HEK293 (cell line): ENCODE data around the gene ZSCAN26.
"Not testable (repeated sequence)": the region's sequence is repeated elsewhere in the genome, so short reads cannot be mapped to it uniquely, and the experiment has no call there.

Source experiments
- CTCF ChIA-PET: fragments of 350-600 bp; formaldehyde crosslinking; extraction: SDS; loops from one replicate; lab custom pipeline; 2021; ENCODE audit warnings: antibody characterized with exemption; lab: Yijun Ruan, JAX
- POLR2A ChIA-PET: fragments of 300-600 bp; formaldehyde crosslinking; extraction: SDS; loops from one replicate; lab custom pipeline; 2020; ENCODE audit warnings: antibody characterized with exemption, inconsistent platforms; lab: Yijun Ruan, JAX
- H3K27ac ChIP-seq: fragments of 200-500 bp; sonication (Bioruptor generic); 2 replicates; pipeline ENCODE4 v1.5.1; 2014; ENCODE audit warnings: low read depth, low read length, control low read depth, inconsistent platforms; ENCODE audit errors: extremely low read depth
- H3K36me3 ChIP-seq, 2 experiments: fragments of 200-500 bp in 1 of 2; sonication (Bioruptor generic) in 1 of 2; 1 replicate in 1 of 2; 2 replicates in 1 of 2; pipeline ENCODE4 v1.5.1; 2014 to 2017; ENCODE audit warnings: inconsistent platforms in 2 of 2, low read length in 2 of 2; ENCODE audit not compliant: control insufficient read depth in 2 of 2, insufficient read depth in 1 of 2
- H3K4me1 ChIP-seq: fragments of 200-500 bp; sonication (Bioruptor generic); 2 replicates; pipeline ENCODE4 v1.5.1; 2014; ENCODE audit warnings: mild to moderate bottlenecking, low read length, inconsistent platforms; ENCODE audit not compliant: control insufficient read depth, insufficient read depth
- H3K4me3 ChIP-seq: 2 replicates; pipeline ENCODE4 v1.5.1; 2011; ENCODE audit warnings: low read depth, mild to moderate bottlenecking, control low read depth, low read length, moderate library complexity
- H3K9me3 ChIP-seq: fragments of 200-500 bp; sonication (Bioruptor generic); 2 replicates; pipeline ENCODE4 v1.5.1; 2014; ENCODE audit warnings: low read depth, low read length, inconsistent platforms; ENCODE audit not compliant: control insufficient read depth, insufficient read depth
- ELK4 ChIP-seq: IDR thresholded peaks from 2 replicates; pipeline ENCODE4 v1.6.1; 2011; ENCODE audit warnings: mild to moderate bottlenecking, low read depth, low read length, borderline replicate concordance
- GLIS2 ChIP-seq: fragments of 450-650 bp; formaldehyde crosslinking; IDR thresholded peaks from 2 replicates; pipeline ENCODE4 v1.5.1; 2016; ENCODE audit warnings: missing biosample characterization, missing genetic modification characterization
- HOXD13 ChIP-seq: sonication (generic); formaldehyde crosslinking; IDR thresholded peaks from 2 replicates; pipeline ENCODE4 v1.8.0; 2022; ENCODE audit warnings: missing genetic modification reagents, borderline replicate concordance
- KLF9 ChIP-seq: fragments of 450-650 bp; formaldehyde crosslinking; IDR thresholded peaks from 2 replicates; pipeline ENCODE4 v1.5.1; 2016; ENCODE audit warnings: missing biosample characterization, missing genetic modification characterization, low read depth
- MZF1 ChIP-seq: fragments of 450-650 bp; formaldehyde crosslinking; IDR thresholded peaks from 2 replicates; pipeline ENCODE4 v1.5.1; 2017; ENCODE audit warnings: missing biosample characterization, missing genetic modification characterization, borderline replicate concordance
- ZBTB10 ChIP-seq: fragments of 450-650 bp; formaldehyde crosslinking; IDR thresholded peaks from 2 replicates; pipeline ENCODE4 v1.5.1; 2016; ENCODE audit warnings: missing biosample characterization, missing genetic modification characterization
- ZBTB7A ChIP-seq: fragments of 450-650 bp; formaldehyde crosslinking; IDR thresholded peaks from 2 replicates; pipeline ENCODE4 v1.5.1; 2016; ENCODE audit warnings: low read depth, missing biosample characterization, missing genetic modification characterization
- ZIC2 ChIP-seq: fragments of 450-650 bp; formaldehyde crosslinking; IDR thresholded peaks from 2 replicates; pipeline ENCODE4 v1.5.1; 2016; ENCODE audit warnings: missing biosample characterization, missing genetic modification characterization
- ZNF114 ChIP-seq: fragments of 450-650 bp; formaldehyde crosslinking; IDR thresholded peaks from 2 replicates; pipeline ENCODE4 v1.5.0; 2017; ENCODE audit warnings: missing biosample characterization, missing genetic modification characterization
- ZNF133 ChIP-seq: fragments of 450-650 bp; formaldehyde crosslinking; IDR thresholded peaks from 2 replicates; pipeline ENCODE4 v1.5.1; 2016; ENCODE audit warnings: missing biosample characterization, missing genetic modification characterization
- ZNF16 ChIP-seq: fragments of 450-650 bp; formaldehyde crosslinking; IDR thresholded peaks from 2 replicates; pipeline ENCODE4 v1.5.1; 2016; ENCODE audit warnings: low read depth, missing biosample characterization, missing genetic modification characterization
- ZNF184 ChIP-seq: fragments of 450-650 bp; IDR thresholded peaks from 2 replicates; pipeline ENCODE4 v1.5.1; 2018; ENCODE audit warnings: missing biosample characterization, mild to moderate bottlenecking, missing genetic modification characterization
- ZNF24 ChIP-seq: fragments of 450-650 bp; formaldehyde crosslinking; IDR thresholded peaks from 2 replicates; pipeline ENCODE4 v1.5.1; 2016; ENCODE audit warnings: missing biosample characterization, missing genetic modification characterization
- ZNF560 ChIP-seq: fragments of 450-650 bp; formaldehyde crosslinking; IDR thresholded peaks from 2 replicates; pipeline ENCODE4 v1.5.1; 2017; ENCODE audit warnings: missing biosample characterization, missing genetic modification characterization, borderline replicate concordance
- ZNF629 ChIP-seq: fragments of 450-650 bp; formaldehyde crosslinking; IDR thresholded peaks from 2 replicates; pipeline ENCODE4 v1.5.1; 2017; ENCODE audit warnings: missing biosample characterization, missing genetic modification characterization
- ZNF664 ChIP-seq: fragments of 450-650 bp; formaldehyde crosslinking; IDR thresholded peaks from 2 replicates; pipeline ENCODE4 v1.5.1; 2016; ENCODE audit warnings: missing biosample characterization, missing genetic modification characterization
- ZNF677 ChIP-seq: fragments of 450-650 bp; IDR thresholded peaks from 2 replicates; pipeline ENCODE4 v1.5.0; 2018; ENCODE audit warnings: missing biosample characterization, mild to moderate bottlenecking, missing genetic modification characterization, moderate library complexity
- ZNF768 ChIP-seq: fragments of 450-650 bp; formaldehyde crosslinking; IDR thresholded peaks from 2 replicates; pipeline ENCODE4 v1.5.1; 2018; ENCODE audit warnings: missing biosample characterization, mild to moderate bottlenecking, missing genetic modification characterization
- TF ChIP-seq, protein P1 (sequence below): sonication (generic); formaldehyde crosslinking; IDR thresholded peaks from 2 replicates; pipeline ENCODE4 v1.8.1; 2022; ENCODE audit warnings: mild to moderate bottlenecking, moderate library complexity, missing genetic modification reagents
- TF ChIP-seq, protein P2 (sequence below): fragments of 450-650 bp; formaldehyde crosslinking; IDR thresholded peaks from 2 replicates; pipeline ENCODE4 v1.5.1; 2016; ENCODE audit warnings: missing biosample characterization, missing genetic modification characterization
- TF ChIP-seq, protein P3 (sequence below): fragments of 450-650 bp; formaldehyde crosslinking; IDR thresholded peaks from 2 replicates; pipeline ENCODE4 v1.5.1; 2016; ENCODE audit warnings: missing biosample characterization, missing genetic modification characterization

Gene ZSCAN26

DNA sequence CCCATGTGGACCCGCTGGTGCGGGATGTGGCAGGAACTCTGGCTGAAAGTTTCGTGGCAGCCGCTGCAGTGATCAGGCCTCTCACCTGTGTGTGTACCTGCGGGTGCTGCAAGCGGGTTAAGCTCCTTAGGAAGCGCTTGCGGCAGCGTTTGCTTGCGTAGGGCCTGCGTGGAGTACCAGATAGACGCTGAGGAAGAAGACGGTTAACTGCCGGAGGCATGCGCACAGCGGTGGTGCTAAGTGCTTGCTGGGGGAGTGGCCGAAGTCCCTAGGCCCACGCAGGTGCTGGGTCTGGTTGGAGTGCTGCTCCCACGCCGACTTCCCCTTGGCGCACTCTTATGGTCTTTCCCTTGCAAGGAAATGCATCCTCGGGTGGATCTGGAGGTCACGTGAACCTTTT lies 46.0 kb downstream of the ZSCAN26 start:
- H3K27ac ChIP-seq, result no peak overlapping the region
- no peaks in the 10 kb centered on the region for H3K36me3 ChIP-seq
- no peak overlapping the region for H3K4me3 ChIP-seq
- TF ChIP-seq MZF1 (tag by site-specific recombination) (no peak), ZBTB7A (tag by site-specific recombination) (no peak), ZNF560 (tag by site-specific recombination) (no peak)
- TF ChIP-seq, all 188 proteins: peak for 0
- H3K4me1 ChIP-seq, result peaks cover 6% of the 10 kb centered on the region
- ChIA-PET POLR2A (interaction anchor here (3.5 kb wide), 1 partner anchor 23 kb away, joined by 17 read pairs; the partner anchor contains the start of gene ZSCAN31), CTCF (interaction anchor here (1.2 kb wide), 1 partner anchor 43 kb away, joined by 3 read pairs; no protein-coding TSS in a partner anchor)
- H3K9me3 ChIP-seq, result no peaks in the 10 kb centered on the region

DNA sequence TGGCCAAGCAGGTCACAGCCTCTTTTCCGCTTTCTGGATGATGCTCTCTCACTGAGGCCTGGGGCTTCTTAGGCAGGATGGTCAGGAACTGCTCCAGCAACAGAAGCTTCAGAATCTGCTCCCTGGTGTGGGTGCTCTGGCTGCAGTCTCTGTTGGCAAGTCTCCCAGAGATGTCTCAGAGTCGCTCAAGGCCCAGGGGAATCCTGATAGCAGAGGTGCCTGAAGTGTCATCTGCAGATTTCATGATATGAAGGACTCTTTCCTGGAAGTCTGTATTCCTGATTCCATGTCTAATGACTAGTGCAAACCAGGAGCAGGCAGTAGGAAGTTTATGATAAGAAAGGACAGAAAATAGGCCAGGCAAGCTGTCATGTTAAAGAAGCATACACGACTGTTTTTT lies 48.7 kb downstream of the ZSCAN26 start:
- TF ChIP-seq GLIS2 (tag by site-specific recombination) (no peak), ZBTB10 (no peak), ZNF24 (tag by site-specific recombination) (no peak), KLF9 (tag by site-specific recombination) (no peak), ZNF629 (tag by site-specific recombination) (no peak), ZIC2 (tag by site-specific recombination) (no peak), ZNF16 (tag by site-specific recombination) (no peak), HOXD13 (CRISPR knock-in tag) (no peak), ZNF677 (tag by site-specific recombination) (no peak), ZNF664 (tag by site-specific recombination) (no peak), ZNF768 (tag by site-specific recombination) (no peak), ZNF114 (tag by site-specific recombination) (no peak), ZNF133 (tag by site-specific recombination) (no peak), ELK4 (no peak), ZNF184 (tag by site-specific recombination) (no peak)
- TF ChIP-seq, protein P1, sequence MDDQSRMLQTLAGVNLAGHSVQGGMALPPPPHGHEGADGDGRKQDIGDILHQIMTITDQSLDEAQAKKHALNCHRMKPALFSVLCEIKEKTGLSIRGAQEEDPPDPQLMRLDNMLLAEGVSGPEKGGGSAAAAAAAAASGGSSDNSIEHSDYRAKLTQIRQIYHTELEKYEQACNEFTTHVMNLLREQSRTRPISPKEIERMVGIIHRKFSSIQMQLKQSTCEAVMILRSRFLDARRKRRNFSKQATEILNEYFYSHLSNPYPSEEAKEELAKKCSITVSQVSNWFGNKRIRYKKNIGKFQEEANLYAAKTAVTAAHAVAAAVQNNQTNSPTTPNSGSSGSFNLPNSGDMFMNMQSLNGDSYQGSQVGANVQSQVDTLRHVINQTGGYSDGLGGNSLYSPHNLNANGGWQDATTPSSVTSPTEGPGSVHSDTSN (CRISPR knock-in tag), result no peak
- TF ChIP-seq, protein P2, sequence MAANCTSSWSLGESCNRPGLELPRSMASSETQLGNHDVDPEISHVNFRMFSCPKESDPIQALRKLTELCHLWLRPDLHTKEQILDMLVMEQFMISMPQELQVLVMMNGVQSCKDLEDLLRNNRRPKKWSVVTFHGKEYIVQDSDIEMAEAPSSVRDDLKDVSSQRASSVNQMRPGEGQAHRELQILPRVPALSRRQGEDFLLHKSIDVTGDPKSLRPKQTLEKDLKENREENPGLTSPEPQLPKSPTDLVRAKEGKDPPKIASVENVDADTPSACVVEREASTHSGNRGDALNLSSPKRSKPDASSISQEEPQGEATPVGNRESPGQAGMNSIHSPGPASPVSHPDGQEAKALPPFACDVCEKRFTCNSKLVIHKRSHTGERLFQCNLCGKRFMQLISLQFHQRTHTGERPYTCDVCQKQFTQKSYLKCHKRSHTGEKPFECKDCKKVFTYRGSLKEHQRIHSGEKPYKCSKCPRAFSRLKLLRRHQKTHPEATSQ (tag by site-specific recombination), result no peak
- TF ChIP-seq, protein P3, sequence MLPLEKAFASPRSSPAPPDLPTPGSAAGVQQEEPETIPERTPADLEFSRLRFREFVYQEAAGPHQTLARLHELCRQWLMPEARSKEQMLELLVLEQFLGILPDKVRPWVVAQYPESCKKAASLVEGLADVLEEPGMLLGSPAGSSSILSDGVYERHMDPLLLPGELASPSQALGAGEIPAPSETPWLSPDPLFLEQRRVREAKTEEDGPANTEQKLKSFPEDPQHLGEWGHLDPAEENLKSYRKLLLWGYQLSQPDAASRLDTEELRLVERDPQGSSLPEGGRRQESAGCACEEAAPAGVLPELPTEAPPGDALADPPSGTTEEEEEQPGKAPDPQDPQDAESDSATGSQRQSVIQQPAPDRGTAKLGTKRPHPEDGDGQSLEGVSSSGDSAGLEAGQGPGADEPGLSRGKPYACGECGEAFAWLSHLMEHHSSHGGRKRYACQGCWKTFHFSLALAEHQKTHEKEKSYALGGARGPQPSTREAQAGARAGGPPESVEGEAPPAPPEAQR (tag by site-specific recombination), result no peak
- Histone ChIP-seq H3K4me1 (peaks cover 6% of the 10 kb centered on the region), H3K27ac (no peak overlapping the region), H3K36me3 (no peaks in the 10 kb centered on the region), H3K4me3 (no peak overlapping the region), H3K9me3 (no peaks in the 10 kb centered on the region)
- POLR2A ChIA-PET, result interaction anchor here (2.2 kb wide), 1 partner anchor 20 kb away, joined by 5 read pairs; no protein-coding TSS in a partner anchor
- CTCF ChIA-PET, result no interaction called here

DNA sequence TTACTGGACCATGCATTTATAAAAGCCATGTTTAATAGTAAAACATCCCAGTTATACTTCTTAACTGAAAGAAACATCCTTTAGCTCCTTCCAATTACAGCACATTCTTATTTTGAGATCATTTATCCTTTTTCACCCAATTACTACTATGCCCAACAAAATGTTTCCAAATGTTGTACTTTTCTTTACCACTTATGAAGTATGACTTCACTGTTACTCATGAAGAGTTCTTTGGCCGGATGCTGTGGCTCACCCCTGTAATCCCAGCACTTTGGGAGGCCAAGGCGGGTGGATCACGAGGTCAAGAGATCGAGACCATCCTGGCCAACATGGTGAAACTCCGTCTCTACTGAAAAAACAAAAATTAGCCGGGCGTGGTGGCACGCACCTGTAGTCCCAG lies 50.9 kb downstream of the ZSCAN26 start:
- CTCF ChIA-PET, H3K9me3 ChIP-seq, H3K4me1 ChIP-seq, POLR2A ChIA-PET, H3K36me3 ChIP-seq, H3K27ac ChIP-seq, H3K4me3 ChIP-seq: not testable (repeated sequence)
